Activated CD8-positive, alpha-beta memory T cell treated with anti-CD3 and anti-CD28 coated beads, Interleukin-2, amount 50 U/mL, for 1 hour (primary cell): ENCODE measurements around the gene STPG1.

Source experiments
- DNase-seq: peaks from one replicate; pipeline ENCODE4 v3.0.0-alpha.2; 2020; ENCODE audit errors: extremely low read depth

The STPG1 gene

GRCh38 chr1:24343412-24344089 lies 70.0 kb downstream of the STPG1 start:
- DNase-seq, result no peak

- DNase-seq, result no peak
Measured at GRCh38 chr1:24341260-24341659, 72.3 kb downstream of the STPG1 start.

- no peak for DNase-seq
Measured at GRCh38 chr1:24340770-24341169, 72.8 kb downstream of the STPG1 start.

- DNase-seq, result no peak
Measured at GRCh38 chr1:24339996-24340395, 73.6 kb downstream of the STPG1 start.

- DNase-seq, result no peak
Measured at GRCh38 chr1:24338447-24338846, 75.1 kb downstream of the STPG1 start.

- DNase-seq, result no peak
Measured at GRCh38 chr1:24337455-24337854, 76.1 kb downstream of the STPG1 start.

GRCh38 chr1:24336075-24336474 lies 77.5 kb downstream of the STPG1 start:
- no peak for DNase-seq

- DNase-seq, result no peak
Measured at GRCh38 chr1:24331961-24332673, 81.5 kb downstream of the STPG1 start.

- DNase-seq, result no peak
Measured at GRCh38 chr1:24329797-24330543, 83.6 kb downstream of the STPG1 start.

GRCh38 chr1:24329331-24329730 lies 84.3 kb downstream of the STPG1 start:
- DNase-seq, result no peak

GRCh38 chr1:24327891-24328290 lies 85.7 kb downstream of the STPG1 start:
- no peak for DNase-seq

GRCh38 chr1:24327486-24327885 lies 86.1 kb downstream of the STPG1 start:
- no peak for DNase-seq

- no peak for DNase-seq
Measured at GRCh38 chr1:24325587-24326449, 87.8 kb downstream of the STPG1 start.

GRCh38 chr1:24324903-24325302 lies 88.7 kb downstream of the STPG1 start:
- no peak for DNase-seq

- no peak for DNase-seq
Measured at GRCh38 chr1:24323281-24323680, 90.3 kb downstream of the STPG1 start.

- DNase-seq, result no peak
Measured at GRCh38 chr1:24322470-24323177, 91.0 kb downstream of the STPG1 start.

- no peak for DNase-seq
Measured at GRCh38 chr1:24321697-24322469, 91.7 kb downstream of the STPG1 start.

GRCh38 chr1:24321126-24321525 lies 92.5 kb downstream of the STPG1 start:
- DNase-seq, result no peak

- DNase-seq, result no peak
Measured at GRCh38 chr1:24319962-24320361, 93.6 kb downstream of the STPG1 start.

GRCh38 chr1:24319312-24319863 lies 94.2 kb downstream of the STPG1 start, which contains the start of gene GRHL3:
GRHL3 (plus strand) TSS chr1:24319357; CDS start chr1:24319552, 195 bp downstream.
- DNase-seq, result no peak
